GM19023 (cell line): Measurements from ENCODE around the gene MYH11.
"Not testable (repeated sequence)": the region's sequence is repeated elsewhere in the genome, so short reads cannot be mapped to it uniquely, and the experiment has no call there.

Source experiments
- ATAC-seq: cut with Tn5 transposase; IDR thresholded peaks from one replicate; pipeline ENCODE4 v1.9.1; 2021; ENCODE audit warnings: mild to moderate bottlenecking, moderate library complexity; ENCODE audit not compliant: unreplicated experiment

Gene MYH11

GRCh38 chr16:15879255-15879811, 22.5 kb upstream of the MYH11 start:
- ATAC-seq: no peak

- no peak for ATAC-seq
These were observed 19.7 kb upstream of the MYH11 start for GRCh38 chr16:15876503-15876902.

- ATAC-seq: no peak
These were observed 18.0 kb upstream of the MYH11 start for GRCh38 chr16:15874745-15875314.

- no peak for ATAC-seq
These were observed 16.9 kb upstream of the MYH11 start for GRCh38 chr16:15873737-15874136.

GRCh38 chr16:15873301-15873700, 16.5 kb upstream of the MYH11 start:
- ATAC-seq: no peak

- ATAC-seq: no peak
These were observed 13.2 kb upstream of the MYH11 start for GRCh38 chr16:15870011-15870410.

- no peak for ATAC-seq
These were observed 9.6 kb upstream of the MYH11 start for GRCh38 chr16:15866451-15866850.

- ATAC-seq: no peak
These were observed 8.9 kb upstream of the MYH11 start for GRCh38 chr16:15865742-15866141.

- no peak for ATAC-seq
These were observed 8.1 kb upstream of the MYH11 start for GRCh38 chr16:15864939-15865338.

GRCh38 chr16:15861996-15862395, 5.2 kb upstream of the MYH11 start:
- ATAC-seq: no peak

- ATAC-seq: no peak
These were observed 2.3 kb upstream of the MYH11 start for GRCh38 chr16:15858921-15859668.

- no peak for ATAC-seq
These were observed 1.1 kb upstream of the MYH11 start for GRCh38 chr16:15857724-15858560.

- ATAC-seq: no peak
These were observed 646 bp downstream of the MYH11 start for GRCh38 chr16:15856182-15856581.

- no peak for ATAC-seq
These were observed 1.2 kb downstream of the MYH11 start for GRCh38 chr16:15855704-15856003.

GRCh38 chr16:15854906-15855703, 1.7 kb downstream of the MYH11 start:
- ATAC-seq: no peak

GRCh38 chr16:15854061-15854460, 2.8 kb downstream of the MYH11 start:
- ATAC-seq: no peak

GRCh38 chr16:15853021-15853420, 3.8 kb downstream of the MYH11 start:
- no peak for ATAC-seq

- not testable (repeated sequence) for ATAC-seq
These were observed 6.3 kb downstream of the MYH11 start for GRCh38 chr16:15850555-15850954.

- no peak for ATAC-seq
These were observed 7.4 kb downstream of the MYH11 start for GRCh38 chr16:15849209-15849981.

- ATAC-seq: no peak
These were observed 9.1 kb downstream of the MYH11 start for GRCh38 chr16:15847611-15848175.
